Neuronal stem cell (in vitro differentiated cells): ENCODE results near the gene APLNR. TPM values are rescaled to one million over a fixed set of nuclear protein-coding genes. Genes with fewer than 3 reads are reported as not detected.
"Not testable (repeated sequence)": the region's sequence is repeated elsewhere in the genome, so short reads cannot be mapped to it uniquely, and the experiment has no call there.

Source experiments
- DNase-seq: peaks from one replicate; pipeline ENCODE4 v3.0.0-alpha.2; 2013; ENCODE audit warnings: low spot score
- H2AFZ ChIP-seq: one replicate; pipeline ENCODE4 v1.6.1; 2013; ENCODE audit warnings: mild to moderate bottlenecking, low read length, inconsistent platforms
- H2AK5ac ChIP-seq: 2 replicates; pipeline ENCODE4 v1.6.1; 2013; ENCODE audit warnings: low read depth, mild to moderate bottlenecking, inconsistent platforms, low read length, moderate library complexity, mixed read lengths
- H2BK120ac ChIP-seq: 2 replicates; pipeline ENCODE4 v1.6.1; 2013; ENCODE audit warnings: low read depth, mild to moderate bottlenecking, inconsistent platforms, low read length, moderate library complexity, mixed read lengths
- H2BK12ac ChIP-seq: one replicate; pipeline ENCODE4 v1.6.1; 2013; ENCODE audit warnings: low read length, inconsistent platforms
- H2BK15ac ChIP-seq: 2 replicates; pipeline ENCODE4 v1.6.1; 2013; ENCODE audit warnings: mild to moderate bottlenecking, low read length, inconsistent platforms, mixed read lengths
- H2BK5ac ChIP-seq: one replicate; pipeline ENCODE4 v1.6.1; 2013; ENCODE audit warnings: inconsistent platforms, mild to moderate bottlenecking, low read length, moderate library complexity
- H3K14ac ChIP-seq: one replicate; pipeline ENCODE4 v1.6.1; 2013; ENCODE audit warnings: low read length, inconsistent platforms
- H3K18ac ChIP-seq: 2 replicates; pipeline ENCODE4 v1.6.1; 2013; ENCODE audit warnings: low read length, inconsistent platforms
- H3K23ac ChIP-seq: 2 replicates; pipeline ENCODE4 v1.6.1; 2013; ENCODE audit warnings: low read depth, mild to moderate bottlenecking, mixed read lengths, low read length, inconsistent platforms; ENCODE audit not compliant: poor library complexity
- H3K27ac ChIP-seq: replicated peaks from 3 replicates; pipeline ENCODE4 v1.5.1; 2013; ENCODE audit warnings: low read length, inconsistent platforms
- H3K27me3 ChIP-seq, 3 experiments: 2 replicates each; pipeline ENCODE4 v1.6.1; 2013; ENCODE audit warnings: low read length in 3 of 3, mild to moderate bottlenecking in 2 of 3, inconsistent platforms in 1 of 3, low read depth in 1 of 3, mixed read lengths in 1 of 3, moderate library complexity in 1 of 3; ENCODE audit not compliant: control insufficient read depth in 3 of 3, insufficient read depth in 3 of 3
- H3K36me3 ChIP-seq, 2 donors: replicated peaks in 1 of 2; 2 replicates each; pipeline ENCODE4 v1.6.1; 2013; ENCODE audit warnings: low read length in 2 of 2; ENCODE audit not compliant: control insufficient read depth in 2 of 2, insufficient read depth in 2 of 2
- H3K4ac ChIP-seq: 2 replicates; pipeline ENCODE4 v1.6.1; 2013; ENCODE audit warnings: inconsistent platforms, mild to moderate bottlenecking, low read length, moderate library complexity
- H3K4me1 ChIP-seq, 2 donors: 1 replicate in 1 of 2; 2 replicates in 1 of 2; pipeline ENCODE4 v1.6.1; 2013; ENCODE audit warnings: low read length in 2 of 2, low read depth in 1 of 2; ENCODE audit not compliant: control insufficient read depth in 2 of 2, insufficient read depth in 1 of 2
- H3K4me2 ChIP-seq: one replicate; pipeline ENCODE4 v1.6.1; 2013; ENCODE audit warnings: mild to moderate bottlenecking, low read length, inconsistent platforms; ENCODE audit not compliant: insufficient read depth, poor library complexity, severe bottlenecking
- H3K4me3 ChIP-seq, 2 donors: 2 replicates each; pipeline ENCODE4 v1.5.1; 2013; ENCODE audit warnings: low read length in 2 of 2, mild to moderate bottlenecking in 2 of 2, inconsistent platforms in 1 of 2, moderate library complexity in 1 of 2
- H3K79me1 ChIP-seq: one replicate; pipeline ENCODE4 v1.6.1; 2013; ENCODE audit warnings: low read depth, mild to moderate bottlenecking, inconsistent platforms, low read length, moderate library complexity
- H3K9ac ChIP-seq: one replicate; pipeline ENCODE4 v1.6.1; 2013; ENCODE audit warnings: mild to moderate bottlenecking, low read depth, low read length, inconsistent platforms; ENCODE audit not compliant: poor library complexity
- H3K9me3 ChIP-seq, 2 donors: replicated peaks in 1 of 2; 2 replicates each; pipeline versions ENCODE3 to v1.6.1; 2013; ENCODE audit warnings: low read length in 2 of 2, mild to moderate bottlenecking in 2 of 2, inconsistent platforms in 1 of 2, low read depth in 1 of 2, mixed read lengths in 1 of 2, moderate library complexity in 1 of 2; ENCODE audit not compliant: control insufficient read depth in 2 of 2, insufficient read depth in 1 of 2
- H4K8ac ChIP-seq: one replicate; pipeline ENCODE4 v1.6.1; 2013; ENCODE audit warnings: low read depth, mild to moderate bottlenecking, inconsistent platforms, low read length, moderate library complexity
- H4K91ac ChIP-seq: one replicate; pipeline ENCODE4 v1.6.1; 2013; ENCODE audit warnings: low read length, low read depth, mild to moderate bottlenecking, inconsistent platforms; ENCODE audit not compliant: poor library complexity
- WGBS, 2 donors: extraction: QIAGEN DNeasy Blood & Tissue Kit; methylation state at CpG; one replicate each; pipeline ENCODE4 v1.1.7; 2013; ENCODE audit warnings: missing lambda C conversion rate in 2 of 2, mixed read lengths in 1 of 2; ENCODE audit not compliant: insufficient read length in 2 of 2, insufficient replicate concordance in 1 of 2; ENCODE audit errors: extremely low coverage in 2 of 2; 5-methylcytosine and 5-hydroxymethylcytosine counted together
- polyA plus RNA-seq, 2 experiments: library from polyadenylated mRNA; stranded (reverse); fragments of 200-250 nt; gene quantifications; one replicate each; pipeline ENCODE4 v1.2.3, GENCODE V29; 2013

APLNR gene
- polyA plus RNA-seq (2013, experiment 1 of 2), result 1.6 TPM
- 1.6 TPM for polyA plus RNA-seq (2013, experiment 2 of 2)

GRCh38 chr11:57237204-57237681 lies at the start of gene APLNR:
APLNR (minus strand) TSS chr11:57237250; CDS start chr11:57237004, 246 bp downstream.
- no CpG with 5 or more reads among the region's 6 CpGs for WGBS, 2 donors
- Histone ChIP-seq H3K27me3 (no peaks in the 10 kb centered on the region), H3K4me2 (no peak within 1 kb of the TSS), H2BK12ac (peak within 1 kb of the TSS; percentile 79), H3K9ac (peak within 1 kb of the TSS; percentile 22), H4K91ac (peak within 1 kb of the TSS; percentile 34), H3K23ac (peak within 1 kb of the TSS; percentile 92), H3K4ac (peak within 1 kb of the TSS; percentile 79), H2AK5ac (peak within 1 kb of the TSS; percentile 98), H3K79me1 (no peaks in the 10 kb centered on the region), H3K14ac (peak within 1 kb of the TSS; percentile 78), H2BK15ac (peak within 1 kb of the TSS; percentile 79), H2BK120ac (no peak within 1 kb of the TSS), H3K18ac (peak within 1 kb of the TSS; percentile 89), H3K4me1 (peaks cover 24 to 34% of the 10 kb centered on the region in 2 donors), H3K36me3 (no peaks in the 10 kb centered on the region), H2BK5ac (peak within 1 kb of the TSS; percentile 69), H2AFZ (peak within 1 kb of the TSS; percentile 68), H3K27ac (no peak within 1 kb of the TSS), H3K9me3 (no peaks in the 10 kb centered on the region), H4K8ac (peak within 1 kb of the TSS; percentile 52), H3K4me3 (peak within 1 kb of the TSS in 1 of 2 donors; percentile 4)
- no peak for DNase-seq

GRCh38 chr11:57283231-57283990 lies 46.4 kb upstream of the APLNR start:
- no peak overlapping the region for H3K4me3 ChIP-seq
- H3K36me3 ChIP-seq, result no peaks in the 10 kb centered on the region
- H2BK5ac ChIP-seq, result no peak overlapping the region
- no peak overlapping the region for H4K91ac ChIP-seq
- no peak overlapping the region for H3K18ac ChIP-seq
- H2AFZ ChIP-seq, result no peak overlapping the region
- H3K4ac ChIP-seq, result no peak overlapping the region
- peaks cover 0 to 4% (median 0%) of the 10 kb centered on the region in 3 experiments for H3K27me3 ChIP-seq
- H3K79me1 ChIP-seq, result no peaks in the 10 kb centered on the region
- H4K8ac ChIP-seq, result no peak overlapping the region
- WGBS, 2 donors, result no CpG with 5 or more reads among the region's 2 CpGs
- H3K14ac ChIP-seq, result no peak overlapping the region
- H3K4me1 ChIP-seq, result peaks cover 3 to 7% of the 10 kb centered on the region in 2 donors
- no peaks in the 10 kb centered on the region for H3K9me3 ChIP-seq
- no peak overlapping the region for H2BK12ac ChIP-seq
- no peak overlapping the region for H3K9ac ChIP-seq
- H2BK15ac ChIP-seq, result no peak overlapping the region
- H2AK5ac ChIP-seq, result no peak overlapping the region
- DNase-seq, result no peak
- H3K23ac ChIP-seq, result no peak overlapping the region
- H2BK120ac ChIP-seq, result no peak overlapping the region
- H3K27ac ChIP-seq, result no peak overlapping the region
- no peak overlapping the region for H3K4me2 ChIP-seq

GRCh38 chr11:57281546-57281945 lies 44.5 kb upstream of the APLNR start:
- not testable (repeated sequence) for H3K14ac ChIP-seq, H3K79me1 ChIP-seq, H2AK5ac ChIP-seq, H2BK5ac ChIP-seq, H4K91ac ChIP-seq, H2BK15ac ChIP-seq, H2BK12ac ChIP-seq, H2BK120ac ChIP-seq, H3K4me1 ChIP-seq, H3K23ac ChIP-seq, H3K27me3 ChIP-seq, DNase-seq, H3K18ac ChIP-seq, H3K4me2 ChIP-seq, H3K9ac ChIP-seq, H2AFZ ChIP-seq, H3K9me3 ChIP-seq, H3K4ac ChIP-seq, H3K27ac ChIP-seq, H3K4me3 ChIP-seq, H3K36me3 ChIP-seq, H4K8ac ChIP-seq
- WGBS, 2 donors, result no CpG with 5 or more reads among the region's 6 CpGs

- DNase-seq, result no peak
Measured at GRCh38 chr11:57279116-57279515, 42.1 kb upstream of the APLNR start.

More at GRCh38 chr11:57279116-57279515, 42.1 kb upstream of the APLNR start:
- H3K27ac ChIP-seq, result no peak overlapping the region
- no peak overlapping the region for H2BK120ac ChIP-seq
- no peaks in the 10 kb centered on the region for H3K36me3 ChIP-seq
- WGBS, 2 donors, result no CpG with 5 or more reads among the region's 5 CpGs
- H3K23ac ChIP-seq, result no peak overlapping the region
- no peak overlapping the region for H3K9ac ChIP-seq
- H4K91ac ChIP-seq, result no peak overlapping the region
- H4K8ac ChIP-seq, result no peak overlapping the region
- no peak overlapping the region for H3K14ac ChIP-seq
- H3K27me3 ChIP-seq, result peaks cover 0 to 3% (median 0%) of the 10 kb centered on the region in 3 experiments
- H3K79me1 ChIP-seq, result no peaks in the 10 kb centered on the region
- no peak overlapping the region for H2AK5ac ChIP-seq
- H2BK5ac ChIP-seq, result no peak overlapping the region
- no peak overlapping the region for H3K4me2 ChIP-seq
- H2BK12ac ChIP-seq, result no peak overlapping the region
- no peak overlapping the region for H3K18ac ChIP-seq
- H3K4ac ChIP-seq, result no peak overlapping the region
- no peak overlapping the region for H3K4me3 ChIP-seq
- no peak overlapping the region for H2BK15ac ChIP-seq
- no peak overlapping the region for H2AFZ ChIP-seq
- no peaks in the 10 kb centered on the region for H3K9me3 ChIP-seq
- H3K4me1 ChIP-seq, result peaks cover 7 to 9% of the 10 kb centered on the region in 2 donors
